ENCODE results near the gene SUV39H1. TPM values are rescaled to one million over a fixed set of nuclear protein-coding genes. Genes with fewer than 3 reads are reported as not detected.

SUV39H1 gene
- 6.9 and 11.2 TPM in 2 replicates for total RNA-seq

GRCh38 chrX:48696301-48696908 lies at the start of gene SUV39H1:
Gene SUV39H1, plus strand, starts transcription at chrX:48696734. Its CDS starts 51 bp downstream, at chrX:48696785.

GRCh38 chrX:48683411-48683982 lies 13.0 kb upstream of the SUV39H1 start, which contains the start of gene WAS:
Gene WAS, plus strand, starts transcription at chrX:48683799. Its CDS starts 55 bp downstream, at chrX:48683854.

Small RNAs within 50 kb of the gene (small RNA-seq; reads per million reads assigned to genes)
- not detected for gene RNU6-1056P

Other genes with a start within 250 kb of the SUV39H1 start
- 10.1 and 44.5 TPM in 2 replicates for gene SLC38A5, start 226.5 kb upstream of the SUV39H1 start, total RNA-seq
- gene FTSJ1, start 220.5 kb upstream of the SUV39H1 start, total RNA-seq, result 67.9 and 75.7 TPM in 2 replicates
- 8.7 and 12.1 TPM in 2 replicates for gene PORCN, start 187.7 kb upstream of the SUV39H1 start, total RNA-seq
- 68.3 and 87.4 TPM in 2 replicates for gene EBP, start 174.9 kb upstream of the SUV39H1 start, total RNA-seq
- 8.8 and 9.7 TPM in 2 replicates for gene TBC1D25, start 157.0 kb upstream of the SUV39H1 start, total RNA-seq
- 462 and 523 TPM in 2 replicates for gene RBM3, start 122.2 kb upstream of the SUV39H1 start, total RNA-seq
- gene WDR13, start 99.2 kb upstream of the SUV39H1 start, total RNA-seq, result 102 and 118 TPM in 2 replicates
- 0.33 TPM in 1 of 2 replicates, not detected in the other for gene WAS, start 12.9 kb upstream of the SUV39H1 start, total RNA-seq
- gene GLOD5, start 65.0 kb downstream of the SUV39H1 start, total RNA-seq, result not detected in 2 replicates
- not detected in 2 replicates for gene GATA1, start 89.9 kb downstream of the SUV39H1 start, total RNA-seq
- gene HDAC6, start 105.3 kb downstream of the SUV39H1 start, total RNA-seq, result 28.4 and 43.8 TPM in 2 replicates
- gene ERAS, start 129.8 kb downstream of the SUV39H1 start, total RNA-seq, result not detected in 2 replicates
- gene PCSK1N, start 138.9 kb downstream of the SUV39H1 start, total RNA-seq, result 0.29 TPM in 1 of 2 replicates, not detected in the other
- 21.0 and 31.0 TPM in 2 replicates for gene TIMM17B, start 201.0 kb downstream of the SUV39H1 start, total RNA-seq
- gene PQBP1, start 201.2 kb downstream of the SUV39H1 start, total RNA-seq, result 45.4 and 50.0 TPM in 2 replicates
- gene SLC35A2, start 214.9 kb downstream of the SUV39H1 start, total RNA-seq, result 20.5 and 22.9 TPM in 2 replicates
- gene PIM2, start 222.3 kb downstream of the SUV39H1 start, total RNA-seq, result 6.8 and 7.8 TPM in 2 replicates